Thoracic aorta (tissue), 2 donors: ENCODE data around the gene GNB4. TPM values are rescaled to one million over a fixed set of nuclear protein-coding genes. Genes with fewer than 3 reads are reported as not detected.

ENCODE experiments used
- ATAC-seq: fragments of 150-250 bp; one replicate; pipeline ENCODE4 v1.8.0; 2017; ENCODE audit warnings: low read depth; ENCODE audit not compliant: insufficient number of reproducible peaks, low FRiP score
- DNase-seq: peaks from one replicate; pipeline ENCODE4 v3.0.0-alpha.2; 2020; ENCODE audit warnings: low spot score
- H3K27ac ChIP-seq, 2 donors: fragments of 200-600 bp; sonication (generic); 1 replicate in 1 of 2; 2 replicates in 1 of 2; pipeline ENCODE4 v1.5.1; 2016; ENCODE audit warnings: mild to moderate bottlenecking in 2 of 2, moderate library complexity in 2 of 2
- H3K27me3 ChIP-seq: fragments of 200-600 bp; sonication (generic); replicated peaks from 2 replicates; pipeline ENCODE4 v1.6.0; 2016; ENCODE audit warnings: mild to moderate bottlenecking; ENCODE audit not compliant: insufficient read depth
- H3K36me3 ChIP-seq: fragments of 200-600 bp; sonication (generic); one replicate; pipeline ENCODE4 v1.5.1; 2016
- H3K4me1 ChIP-seq, 2 donors: fragments of 200-600 bp; sonication (generic); 1 replicate in 1 of 2; 2 replicates in 1 of 2; pipeline versions ENCODE4 v1.5.1 to v1.6.0; 2016; ENCODE audit warnings: low read depth in 2 of 2, mild to moderate bottlenecking in 1 of 2; ENCODE audit not compliant: control insufficient read depth in 1 of 2
- H3K4me3 ChIP-seq: fragments of 200-600 bp; sonication (generic); 2 replicates; pipeline ENCODE4 v1.5.1; 2016; ENCODE audit warnings: mild to moderate bottlenecking
- H3K9me3 ChIP-seq: fragments of 200-600 bp; sonication (generic); 2 replicates; pipeline ENCODE4 v1.5.1; 2016
- CTCF ChIP-seq: fragments of 200-600 bp; sonication (generic); IDR thresholded peaks from one replicate; pipeline ENCODE4 v1.5.1; 2019; ENCODE audit warnings: antibody characterized with exemption
- total RNA-seq, 2 donors: library from RNA; depleted of rRNA; stranded (reverse); fragments of >200 nt; gene quantifications; one replicate each; pipeline versions ENCODE4 v1.1.0 to v1.2.3, GENCODE V29; 2016

The GNB4 gene
- total RNA-seq, 2 donors from 2014 or later: 66.2 to 66.7 TPM

- H3K4me3 ChIP-seq: no peak overlapping the region
- DNase-seq (no peak), ATAC-seq (no peak)
- H3K27me3 ChIP-seq: no peaks in the 10 kb centered on the region
- peaks cover 42% of the 10 kb centered on the region for H3K36me3 ChIP-seq
- no peaks in the 10 kb centered on the region for H3K4me1 ChIP-seq
- no peaks in the 10 kb centered on the region for H3K9me3 ChIP-seq
- no peak overlapping the region for H3K27ac ChIP-seq
- no peak for TF ChIP-seq CTCF
Observed at GRCh38 chr3:179363332-179363731, 87.9 kb downstream of the GNB4 start.

- Histone ChIP-seq H3K4me3 (no peak overlapping the region), H3K36me3 (peaks cover 33% of the 10 kb centered on the region)
Observed at GRCh38 chr3:179355996-179356395, 95.3 kb downstream of the GNB4 start.

GRCh38 chr3:179348325-179349013, 102.8 kb downstream of the GNB4 start:
- Histone ChIP-seq H3K36me3 (peaks cover 11% of the 10 kb centered on the region), H3K27ac (peak overlapping the region; percentile 64 to 78), H3K4me3 (peak overlapping the region; percentile 93), H3K9me3 (no peaks in the 10 kb centered on the region), H3K4me1 (peaks cover 15% of the 10 kb centered on the region in 2 donors), H3K27me3 (no peaks in the 10 kb centered on the region)
- DNase-seq (no peak), ATAC-seq (no peak)
- TF ChIP-seq CTCF: no peak

More at GRCh38 chr3:179355996-179356395, 95.3 kb downstream of the GNB4 start:
- Histone ChIP-seq H3K27ac (no peak overlapping the region), H3K4me1 (no peaks in the 10 kb centered on the region), H3K9me3 (no peaks in the 10 kb centered on the region), H3K27me3 (no peaks in the 10 kb centered on the region)
- DNase-seq (no peak), ATAC-seq (no peak)
- TF ChIP-seq CTCF: no peak

GRCh38 chr3:179347345-179348194, 103.7 kb downstream of the GNB4 start, which contains the start of gene MFN1:
Gene MFN1, plus strand, starts transcription at chr3:179347709. Its CDS starts 1,143 bp downstream, at chr3:179348852.
- DNase-seq: peak; percentile 92
- no peaks in the 10 kb centered on the region for H3K9me3 ChIP-seq
- peaks cover 6% of the 10 kb centered on the region for H3K36me3 ChIP-seq
- H3K27me3 ChIP-seq: no peaks in the 10 kb centered on the region
- peak; percentile 79 for ATAC-seq
- peak within 1 kb of the TSS; percentile 93 for H3K4me3 ChIP-seq
- no peak for TF ChIP-seq CTCF
- H3K4me1 ChIP-seq: peaks cover 15% of the 10 kb centered on the region in 2 donors
- peak within 1 kb of the TSS; percentile 64 to 78 for H3K27ac ChIP-seq

Other genes starting within 250 kb of the GNB4 start
- 10 to 100 TPM in 1 of 2 donors, 1 to 10 TPM in 1; 7.7 to 10.3 TPM for gene KCNMB3, start 200.4 kb downstream of the GNB4 start, total RNA-seq
- 10 to 100 TPM; 21.8 to 62.2 TPM for gene ZNF639, start 128.4 kb downstream of the GNB4 start, total RNA-seq
- gene MFN1, start 103.8 kb downstream of the GNB4 start, total RNA-seq: 10 to 100 TPM; 26.3 to 57.4 TPM
- gene ACTL6A, start 111.5 kb upstream of the GNB4 start, total RNA-seq: 10 to 100 TPM in 1 of 2 donors, 1 to 10 TPM in 1; 9.7 to 50.3 TPM
- 10 to 100 TPM; 22.1 to 28.0 TPM for gene MRPL47, start 153.2 kb upstream of the GNB4 start, total RNA-seq
- 10 to 100 TPM; 47.1 to 56.0 TPM for gene NDUFB5, start 153.3 kb upstream of the GNB4 start, total RNA-seq
- 1 to 10 TPM; 5.1 to 8.2 TPM for gene USP13, start 201.6 kb upstream of the GNB4 start, total RNA-seq